Measurements from ENCODE around the gene WDR59. TPM values are rescaled to one million over a fixed set of nuclear protein-coding genes. Genes with fewer than 3 reads are reported as not detected.

Gene WDR59
- total and polyA plus RNA-seq, 7 donors, result 6.2 to 40.7 (median 20.3) TPM

- DNase-seq, result no peak
- H3K4me3 ChIP-seq, result no peak overlapping the region
- intact Hi-C loops (cut with DNase I), result no loop called here
- no peak overlapping the region for H3K27ac ChIP-seq
- peaks cover 9 to 75% (median 30%) of the 10 kb centered on the region in 4 donors for H3K36me3 ChIP-seq
- no peaks in the 10 kb centered on the region for H3K9me3 ChIP-seq
- H3K4me1 ChIP-seq, result no peaks in the 10 kb centered on the region
- TF ChIP-seq EP300 (IDR thresholded peaks at IDR 0.05) (no peak), CTCF (IDR thresholded peaks at IDR 0.05) (no peak), POLR2A (IDR thresholded peaks at IDR 0.05) (no peak), POLR2AphosphoS5 (IDR thresholded peaks at IDR 0.05) (no peak)
- 97 to 98% methylated on average over 11 of the region's 11 CpGs for WGBS, 2 donors
- no peaks in the 10 kb centered on the region for H3K27me3 ChIP-seq
Measured at GRCh38 chr16:74951206-74951605, 33.7 kb downstream of the WDR59 start.

- Histone ChIP-seq H3K27me3 (no peaks in the 10 kb centered on the region), H3K36me3 (peaks cover 9 to 75% (median 28%) of the 10 kb centered on the region in 4 donors), H3K27ac (no peak overlapping the region), H3K4me1 (no peaks in the 10 kb centered on the region), H3K4me3 (no peak overlapping the region), H3K9me3 (no peaks in the 10 kb centered on the region)
- intact Hi-C loops (cut with DNase I), result no loop called here
- WGBS, 2 donors, result 97% methylated on average over 7 of the region's 7 CpGs
- TF ChIP-seq POLR2A (IDR thresholded peaks at IDR 0.05) (no peak), EP300 (IDR thresholded peaks at IDR 0.05) (no peak), CTCF (IDR thresholded peaks at IDR 0.05) (no peak), POLR2AphosphoS5 (IDR thresholded peaks at IDR 0.05) (no peak)
- no peak for DNase-seq
Measured at GRCh38 chr16:74950511-74950910, 34.4 kb downstream of the WDR59 start.

GRCh38 chr16:74949309-74949708, 35.6 kb downstream of the WDR59 start:
- H3K27me3 ChIP-seq, result no peaks in the 10 kb centered on the region
- no peak for DNase-seq
- 98% methylated on average over 3 of the region's 3 CpGs for WGBS, 2 donors
- no peaks in the 10 kb centered on the region for H3K4me1 ChIP-seq
- no peak overlapping the region for H3K27ac ChIP-seq
- H3K36me3 ChIP-seq, result peaks cover 9 to 73% (median 23%) of the 10 kb centered on the region in 4 donors
- TF ChIP-seq POLR2A (IDR thresholded peaks at IDR 0.05) (no peak), CTCF (IDR thresholded peaks at IDR 0.05) (no peak), POLR2AphosphoS5 (IDR thresholded peaks at IDR 0.05) (no peak), EP300 (IDR thresholded peaks at IDR 0.05) (no peak)
- H3K4me3 ChIP-seq, result no peak overlapping the region
- H3K9me3 ChIP-seq, result no peaks in the 10 kb centered on the region
- intact Hi-C loops (cut with DNase I), result no loop called here

GRCh38 chr16:74944466-74944865, 40.5 kb downstream of the WDR59 start:
- Histone ChIP-seq H3K36me3 (peaks cover 9 to 90% (median 35%) of the 10 kb centered on the region in 4 donors), H3K27me3 (no peaks in the 10 kb centered on the region), H3K4me3 (no peak overlapping the region), H3K27ac (no peak overlapping the region), H3K9me3 (no peaks in the 10 kb centered on the region), H3K4me1 (no peaks in the 10 kb centered on the region)
- intact Hi-C loops (cut with DNase I), result no loop called here
- TF ChIP-seq CTCF (IDR thresholded peaks at IDR 0.05) (no peak), POLR2AphosphoS5 (IDR thresholded peaks at IDR 0.05) (no peak), EP300 (IDR thresholded peaks at IDR 0.05) (no peak), POLR2A (IDR thresholded peaks at IDR 0.05) (no peak)
- 97% methylated on average over 6 of the region's 6 CpGs for WGBS, 2 donors
- no peak for DNase-seq
